Activated T-cell treated with anti-CD3 and anti-CD28 coated beads, Interleukin-2, amount 50 U/mL, for 24 hours (primary cell): ENCODE measurements around the gene STK17B.
"Not testable (repeated sequence)": the region's sequence is repeated elsewhere in the genome, so short reads cannot be mapped to it uniquely, and the experiment has no call there.

Source experiments
- DNase-seq: peaks from one replicate; pipeline ENCODE4 v3.0.0-alpha.2; 2020
- H3K27ac Mint-ChIP-seq: 2 replicates; pipeline ENCODE4 v1.8.0; 2020; ENCODE audit warnings: mild to moderate bottlenecking, mixed read lengths
- H3K27me3 Mint-ChIP-seq: 2 replicates; pipeline ENCODE4 v1.8.0; 2020; ENCODE audit warnings: mixed read lengths
- H3K36me3 Mint-ChIP-seq: 2 replicates; pipeline ENCODE4 v1.8.0; 2020; ENCODE audit warnings: low read depth, mixed read lengths
- H3K4me1 Mint-ChIP-seq: 2 replicates; pipeline ENCODE4 v1.8.0; 2020; ENCODE audit warnings: low read depth, mixed read lengths
- H3K4me3 Mint-ChIP-seq: 2 replicates; pipeline ENCODE4 v1.8.0; 2020; ENCODE audit warnings: mild to moderate bottlenecking, moderate library complexity, mixed read lengths
- H3K9me3 Mint-ChIP-seq: 2 replicates; pipeline ENCODE4 v1.8.0; 2020; ENCODE audit warnings: mixed read lengths

STK17B gene

DNA sequence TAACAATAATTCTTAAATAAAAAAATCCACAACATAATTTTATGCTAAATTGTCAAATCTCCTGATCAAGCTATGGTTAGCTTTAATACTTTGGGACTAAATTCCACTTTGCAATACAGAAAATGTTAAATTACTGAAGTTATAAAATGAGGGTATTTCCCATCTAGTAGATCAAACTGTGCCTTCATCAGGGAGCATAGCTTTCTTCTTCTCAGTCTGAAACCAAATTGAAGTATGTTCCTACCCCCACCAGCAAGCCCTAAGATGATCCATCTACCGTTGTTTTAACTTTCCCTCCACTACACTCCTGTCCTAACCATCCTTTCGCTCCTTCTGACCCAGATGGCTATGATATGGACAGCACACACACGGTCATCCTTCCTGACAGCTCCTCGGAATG lies 24.4 kb upstream of the STK17B start:
- no peaks in the 10 kb centered on the region for H3K9me3 Mint-ChIP-seq
- no peaks in the 10 kb centered on the region for H3K36me3 Mint-ChIP-seq
- no peak for DNase-seq
- peak overlapping the region; percentile 11 for H3K4me3 Mint-ChIP-seq
- H3K27me3 Mint-ChIP-seq = no peaks in the 10 kb centered on the region
- peaks cover 63% of the 10 kb centered on the region for H3K4me1 Mint-ChIP-seq
- peak overlapping the region; percentile 12 for H3K27ac Mint-ChIP-seq

GRCh38 chr2:196195302-196195701 lies 23.9 kb upstream of the STK17B start:
- Mint-ChIP-seq H3K27me3 (no peaks in the 10 kb centered on the region), H3K4me3 (peak overlapping the region; percentile 7), H3K9me3 (no peaks in the 10 kb centered on the region), H3K4me1 (peaks cover 64% of the 10 kb centered on the region), H3K36me3 (no peaks in the 10 kb centered on the region), H3K27ac (peak overlapping the region; percentile 6)
- no peak for DNase-seq

DNA sequence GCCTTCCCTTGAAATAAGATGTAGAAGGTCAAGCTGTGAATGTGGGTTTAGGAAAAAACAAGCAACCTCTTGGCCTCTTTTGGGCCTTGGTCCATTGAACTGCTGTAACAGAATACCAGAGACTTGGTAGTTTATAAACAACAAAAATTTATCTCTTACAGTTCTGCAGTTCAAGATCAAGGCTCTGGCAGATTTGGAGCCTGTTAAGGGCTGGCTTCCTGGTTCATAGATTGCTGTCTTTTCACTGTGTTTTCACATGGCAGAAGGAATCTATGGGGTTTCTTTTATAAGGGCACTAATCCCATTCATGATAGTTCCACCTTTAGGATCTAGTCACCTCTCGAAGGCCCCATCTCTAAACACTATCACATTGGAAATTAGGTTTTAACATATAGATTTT lies 20.2 kb upstream of the STK17B start:
- Mint-ChIP-seq H3K4me1 (peaks cover 65% of the 10 kb centered on the region), H3K27me3 (no peaks in the 10 kb centered on the region), H3K36me3 (no peaks in the 10 kb centered on the region), H3K4me3 (no peak overlapping the region), H3K27ac (no peak overlapping the region), H3K9me3 (no peaks in the 10 kb centered on the region)
- no peak for DNase-seq

GRCh38 chr2:196187898-196188458 lies 16.6 kb upstream of the STK17B start:
- H3K4me1 Mint-ChIP-seq = peaks cover 77% of the 10 kb centered on the region
- peak overlapping the region; percentile 11 for H3K27ac Mint-ChIP-seq
- H3K27me3 Mint-ChIP-seq = no peaks in the 10 kb centered on the region
- DNase-seq = no peak
- no peak overlapping the region for H3K4me3 Mint-ChIP-seq
- H3K9me3 Mint-ChIP-seq = peaks cover 4% of the 10 kb centered on the region
- H3K36me3 Mint-ChIP-seq = no peaks in the 10 kb centered on the region

GRCh38 chr2:196187175-196187700 lies 15.9 kb upstream of the STK17B start:
- not testable (repeated sequence) for H3K36me3 Mint-ChIP-seq, H3K27me3 Mint-ChIP-seq, H3K4me3 Mint-ChIP-seq, H3K27ac Mint-ChIP-seq, H3K9me3 Mint-ChIP-seq, DNase-seq
- peaks cover 83% of the 10 kb centered on the region for H3K4me1 Mint-ChIP-seq

DNA sequence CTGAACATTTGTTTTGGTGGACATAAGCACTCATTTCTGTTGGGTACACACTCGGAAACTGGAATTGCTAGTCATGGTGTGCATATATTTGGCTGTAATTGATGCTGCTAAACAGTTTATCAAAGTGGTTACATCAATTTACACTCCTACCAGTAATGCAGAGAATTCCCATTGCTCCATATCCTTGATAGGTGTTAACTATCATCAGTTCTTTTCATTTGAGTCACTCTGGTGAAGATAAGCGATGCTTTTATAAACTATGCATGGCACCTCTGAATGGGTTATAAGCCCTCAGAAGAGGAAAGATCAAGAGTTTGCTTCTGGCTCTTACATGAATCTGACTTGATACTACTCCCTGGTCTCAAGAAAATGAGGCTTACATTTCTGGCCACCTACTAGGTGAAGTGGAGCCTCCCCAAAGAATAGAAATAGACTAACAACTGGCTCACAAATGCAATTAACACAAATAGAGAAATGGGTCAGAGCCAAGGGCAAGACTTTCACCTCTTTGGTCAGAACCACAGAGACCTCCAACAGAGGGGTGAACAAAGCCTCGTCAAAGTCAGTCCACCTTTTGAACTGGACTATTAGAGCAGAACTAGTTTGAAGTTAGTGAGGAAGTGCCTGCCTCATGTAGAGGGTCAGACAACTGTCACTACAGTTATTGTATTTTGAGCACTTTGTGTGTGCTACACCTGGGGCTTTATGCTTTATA lies 15.0 kb upstream of the STK17B start:
- no peak for DNase-seq
- Mint-ChIP-seq H3K9me3 (peaks cover 4% of the 10 kb centered on the region), H3K4me3 (no peak overlapping the region), H3K27me3 (no peaks in the 10 kb centered on the region), H3K27ac (peak overlapping the region; percentile 44), H3K4me1 (peaks cover 85% of the 10 kb centered on the region), H3K36me3 (no peaks in the 10 kb centered on the region)

DNA sequence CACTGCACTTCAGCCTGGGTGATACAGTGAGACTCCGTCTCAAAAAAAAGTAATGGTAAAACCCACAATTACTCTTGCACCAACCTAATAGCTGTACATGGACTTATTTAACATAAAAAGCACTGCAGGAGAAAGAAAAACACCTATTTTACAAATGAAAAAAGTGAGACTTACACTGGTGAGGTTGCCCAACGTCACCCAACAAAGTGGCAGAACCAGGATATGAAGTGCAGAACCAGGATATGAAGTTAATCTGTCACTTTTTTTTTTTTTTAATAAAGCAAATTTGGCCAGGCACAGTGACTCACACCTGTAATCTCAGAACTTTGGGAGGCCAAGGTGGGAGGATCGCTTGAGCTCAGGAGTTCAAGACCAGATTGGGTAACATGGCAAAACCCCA lies 13.5 kb upstream of the STK17B start:
- H3K27me3 Mint-ChIP-seq = no peaks in the 10 kb centered on the region
- no peak for DNase-seq

DNA sequence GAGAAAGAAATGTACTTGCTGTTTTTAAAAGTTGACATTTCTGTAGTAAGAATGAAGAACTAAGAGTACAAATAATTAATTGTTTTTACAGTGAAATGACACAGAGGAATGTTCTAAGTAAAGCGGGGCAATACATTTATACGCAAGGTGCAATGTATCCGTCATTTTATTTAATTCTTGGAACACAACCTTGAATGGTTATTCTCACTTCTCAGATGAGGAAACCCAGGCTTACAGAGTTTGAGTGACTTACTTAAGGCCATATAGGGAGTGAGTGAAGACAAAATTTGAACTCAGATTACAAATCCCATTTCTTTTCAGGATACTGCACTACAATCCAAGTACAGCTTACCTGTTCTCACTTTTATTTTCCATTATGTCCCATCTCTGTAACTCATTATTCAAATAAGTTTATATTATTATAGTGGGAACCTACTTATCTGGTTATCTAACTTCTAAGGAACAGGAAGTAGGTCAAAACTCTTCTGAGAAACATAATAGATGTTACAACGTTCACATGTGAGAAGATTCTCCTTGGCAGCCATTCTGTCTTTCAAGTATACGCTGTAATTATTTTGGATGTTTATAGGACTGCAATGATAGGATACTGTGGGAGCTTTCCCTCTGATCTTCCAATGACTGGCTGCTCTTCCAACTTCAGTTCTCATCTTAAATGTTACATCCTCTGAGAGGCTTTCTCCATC lies 12.3 kb upstream of the STK17B start:
- Mint-ChIP-seq H3K36me3 (no peaks in the 10 kb centered on the region), H3K27me3 (no peaks in the 10 kb centered on the region), H3K27ac (peak overlapping the region; percentile 95), H3K4me1 (peaks cover 87% of the 10 kb centered on the region), H3K4me3 (peak overlapping the region; percentile 43), H3K9me3 (peaks cover 4% of the 10 kb centered on the region)
- DNase-seq = no peak

More for the DNA sequence above, 13.5 kb upstream of the STK17B start:
- no peaks in the 10 kb centered on the region for H3K36me3 Mint-ChIP-seq
- peaks cover 88% of the 10 kb centered on the region for H3K4me1 Mint-ChIP-seq
- H3K9me3 Mint-ChIP-seq = peaks cover 4% of the 10 kb centered on the region
- H3K27ac Mint-ChIP-seq = peak overlapping the region; percentile 95
- no peak overlapping the region for H3K4me3 Mint-ChIP-seq

DNA sequence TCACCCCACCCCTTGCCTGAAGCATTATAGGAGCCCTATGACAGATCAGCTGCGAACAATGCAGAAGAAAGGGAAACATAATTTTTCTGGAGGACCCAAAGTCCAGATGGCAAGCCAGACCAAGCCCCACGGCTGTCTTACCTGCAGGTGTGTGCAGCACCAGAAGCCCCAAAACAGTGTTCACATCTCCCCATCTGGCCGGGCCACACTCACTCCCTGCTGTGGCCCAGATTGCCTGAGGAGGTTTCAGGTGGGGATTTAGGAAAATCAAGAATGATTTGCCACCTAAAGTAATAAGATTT lies 11.7 kb upstream of the STK17B start:
- H3K36me3 Mint-ChIP-seq = no peaks in the 10 kb centered on the region
- peaks cover 4% of the 10 kb centered on the region for H3K9me3 Mint-ChIP-seq
- H3K27me3 Mint-ChIP-seq = no peaks in the 10 kb centered on the region
- H3K4me1 Mint-ChIP-seq = peaks cover 87% of the 10 kb centered on the region
- H3K4me3 Mint-ChIP-seq = peak overlapping the region; percentile 43
- peak overlapping the region; percentile 95 for H3K27ac Mint-ChIP-seq
- no peak for DNase-seq

DNA sequence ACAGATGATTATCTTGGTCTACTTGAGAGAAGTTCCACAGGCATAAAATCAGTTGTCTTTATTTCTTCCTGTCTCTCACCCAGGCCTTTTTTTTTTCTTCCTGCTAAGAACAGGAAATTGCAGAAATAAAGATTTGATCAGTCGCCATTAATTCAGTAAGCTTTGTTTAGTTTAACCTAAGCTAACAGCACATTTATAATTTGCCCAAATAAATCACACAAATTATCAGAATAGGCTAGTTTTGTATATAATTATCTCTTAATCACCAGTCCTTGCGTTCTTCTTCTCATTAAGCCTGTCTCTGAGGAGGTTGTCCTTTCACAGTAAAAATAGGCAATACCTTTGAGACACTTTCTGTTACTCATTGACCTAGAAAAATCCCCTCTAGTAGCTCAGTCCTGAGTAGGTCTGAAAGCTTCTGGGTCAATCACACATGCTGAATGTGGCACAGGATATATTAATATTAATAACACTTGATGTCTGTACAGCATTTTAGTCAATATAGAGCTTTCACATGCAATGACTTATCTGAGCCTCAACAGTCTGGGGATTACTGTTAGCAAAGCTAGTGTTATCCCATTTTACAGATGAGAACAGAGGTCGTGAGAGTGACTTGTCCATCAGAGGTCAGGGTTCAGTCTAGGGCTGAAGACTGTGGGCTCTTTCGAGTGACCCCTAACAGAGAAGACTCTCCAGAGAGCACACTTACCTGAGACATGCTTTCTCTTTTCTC lies 11.2 kb upstream of the STK17B start:
- peak overlapping the region; percentile 43 for H3K4me3 Mint-ChIP-seq
- peak overlapping the region; percentile 95 for H3K27ac Mint-ChIP-seq
- H3K27me3 Mint-ChIP-seq = no peaks in the 10 kb centered on the region
- H3K9me3 Mint-ChIP-seq = peaks cover 4% of the 10 kb centered on the region
- H3K4me1 Mint-ChIP-seq = peaks cover 86% of the 10 kb centered on the region
- DNase-seq = no peak
- no peaks in the 10 kb centered on the region for H3K36me3 Mint-ChIP-seq

DNA sequence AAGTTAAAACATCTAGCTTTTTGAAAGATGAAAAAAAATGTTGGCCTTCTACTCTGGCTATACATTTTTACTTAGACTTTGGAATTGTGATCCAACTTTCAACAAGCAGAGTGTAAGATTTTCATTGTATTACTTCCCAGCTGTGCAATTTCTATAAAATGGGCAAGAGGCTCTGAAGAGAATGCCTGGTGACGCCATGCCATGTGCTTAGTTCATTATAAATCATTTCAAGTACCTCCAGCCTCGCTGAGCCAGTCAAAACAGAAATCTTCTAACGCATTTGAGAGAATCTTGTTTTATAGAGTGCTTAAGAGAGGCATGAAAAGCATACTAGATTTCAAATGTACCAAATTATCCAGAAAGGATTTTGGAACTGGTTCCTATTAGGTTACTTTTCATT lies 10.1 kb upstream of the STK17B start:
- H3K27me3 Mint-ChIP-seq = no peaks in the 10 kb centered on the region
- H3K27ac Mint-ChIP-seq = peak overlapping the region; percentile 95
- DNase-seq = no peak
- H3K4me3 Mint-ChIP-seq = peak overlapping the region; percentile 43
- H3K9me3 Mint-ChIP-seq = peaks cover 4% of the 10 kb centered on the region
- H3K4me1 Mint-ChIP-seq = peaks cover 89% of the 10 kb centered on the region
- H3K36me3 Mint-ChIP-seq = no peaks in the 10 kb centered on the region

GRCh38 chr2:196177124-196177523 lies 5.7 kb upstream of the STK17B start:
- no peaks in the 10 kb centered on the region for H3K36me3 Mint-ChIP-seq
- DNase-seq = no peak
- H3K27ac Mint-ChIP-seq = peak overlapping the region; percentile 97

GRCh38 chr2:196176142-196176738 lies 4.9 kb upstream of the STK17B start:
- Mint-ChIP-seq H3K4me3 (peak overlapping the region; percentile 78), H3K27ac (peak overlapping the region; percentile 97), H3K27me3 (no peaks in the 10 kb centered on the region), H3K36me3 (peaks cover 2% of the 10 kb centered on the region), H3K9me3 (no peaks in the 10 kb centered on the region), H3K4me1 (peaks cover 82% of the 10 kb centered on the region)
- DNase-seq = peak; percentile 82

More at GRCh38 chr2:196177124-196177523, 5.7 kb upstream of the STK17B start:
- peak overlapping the region; percentile 78 for H3K4me3 Mint-ChIP-seq
- no peaks in the 10 kb centered on the region for H3K9me3 Mint-ChIP-seq
- no peaks in the 10 kb centered on the region for H3K27me3 Mint-ChIP-seq
- peaks cover 89% of the 10 kb centered on the region for H3K4me1 Mint-ChIP-seq

- H3K4me3 Mint-ChIP-seq = peak overlapping the region; percentile 83
- no peaks in the 10 kb centered on the region for H3K9me3 Mint-ChIP-seq
- DNase-seq = peak; percentile 57
- no peaks in the 10 kb centered on the region for H3K27me3 Mint-ChIP-seq
- peak overlapping the region; percentile 93 for H3K27ac Mint-ChIP-seq
- peaks cover 69% of the 10 kb centered on the region for H3K4me1 Mint-ChIP-seq
- peaks cover 15% of the 10 kb centered on the region for H3K36me3 Mint-ChIP-seq
These were observed 3.0 kb upstream of the STK17B start for GRCh38 chr2:196174404-196174803.
